Neuronal stem cell (in vitro differentiated cells): ENCODE data around the gene HS3ST1.
A peak's percentile ranks its signal among the peaks of the same experiment; 100 is the strongest.

ENCODE experiments used
- DNase-seq: peaks from one replicate; pipeline ENCODE4 v3.0.0-alpha.2; 2013; ENCODE audit warnings: low spot score
- H2AFZ ChIP-seq: one replicate; pipeline ENCODE4 v1.6.1; 2013; ENCODE audit warnings: mild to moderate bottlenecking, low read length, inconsistent platforms
- H2AK5ac ChIP-seq: 2 replicates; pipeline ENCODE4 v1.6.1; 2013; ENCODE audit warnings: low read depth, mild to moderate bottlenecking, inconsistent platforms, low read length, moderate library complexity, mixed read lengths
- H2BK120ac ChIP-seq: 2 replicates; pipeline ENCODE4 v1.6.1; 2013; ENCODE audit warnings: low read depth, mild to moderate bottlenecking, inconsistent platforms, low read length, moderate library complexity, mixed read lengths
- H2BK12ac ChIP-seq: one replicate; pipeline ENCODE4 v1.6.1; 2013; ENCODE audit warnings: low read length, inconsistent platforms
- H2BK15ac ChIP-seq: 2 replicates; pipeline ENCODE4 v1.6.1; 2013; ENCODE audit warnings: mild to moderate bottlenecking, low read length, inconsistent platforms, mixed read lengths
- H2BK5ac ChIP-seq: one replicate; pipeline ENCODE4 v1.6.1; 2013; ENCODE audit warnings: inconsistent platforms, mild to moderate bottlenecking, low read length, moderate library complexity
- H3K14ac ChIP-seq: one replicate; pipeline ENCODE4 v1.6.1; 2013; ENCODE audit warnings: low read length, inconsistent platforms
- H3K18ac ChIP-seq: 2 replicates; pipeline ENCODE4 v1.6.1; 2013; ENCODE audit warnings: low read length, inconsistent platforms
- H3K23ac ChIP-seq: 2 replicates; pipeline ENCODE4 v1.6.1; 2013; ENCODE audit warnings: low read depth, mild to moderate bottlenecking, mixed read lengths, low read length, inconsistent platforms; ENCODE audit not compliant: poor library complexity
- H3K27ac ChIP-seq: replicated peaks from 3 replicates; pipeline ENCODE4 v1.5.1; 2013; ENCODE audit warnings: low read length, inconsistent platforms
- H3K27me3 ChIP-seq, 3 experiments: 2 replicates each; pipeline ENCODE4 v1.6.1; 2013; ENCODE audit warnings: low read length in 3 of 3, mild to moderate bottlenecking in 2 of 3, inconsistent platforms in 1 of 3, low read depth in 1 of 3, mixed read lengths in 1 of 3, moderate library complexity in 1 of 3; ENCODE audit not compliant: control insufficient read depth in 3 of 3, insufficient read depth in 3 of 3
- H3K36me3 ChIP-seq, 2 donors: replicated peaks in 1 of 2; 2 replicates each; pipeline ENCODE4 v1.6.1; 2013; ENCODE audit warnings: low read length in 2 of 2; ENCODE audit not compliant: control insufficient read depth in 2 of 2, insufficient read depth in 2 of 2
- H3K4ac ChIP-seq: 2 replicates; pipeline ENCODE4 v1.6.1; 2013; ENCODE audit warnings: inconsistent platforms, mild to moderate bottlenecking, low read length, moderate library complexity
- H3K4me1 ChIP-seq, 2 donors: 1 replicate in 1 of 2; 2 replicates in 1 of 2; pipeline ENCODE4 v1.6.1; 2013; ENCODE audit warnings: low read length in 2 of 2, low read depth in 1 of 2; ENCODE audit not compliant: control insufficient read depth in 2 of 2, insufficient read depth in 1 of 2
- H3K4me2 ChIP-seq: one replicate; pipeline ENCODE4 v1.6.1; 2013; ENCODE audit warnings: mild to moderate bottlenecking, low read length, inconsistent platforms; ENCODE audit not compliant: insufficient read depth, poor library complexity, severe bottlenecking
- H3K4me3 ChIP-seq, 2 donors: 2 replicates each; pipeline ENCODE4 v1.5.1; 2013; ENCODE audit warnings: low read length in 2 of 2, mild to moderate bottlenecking in 2 of 2, inconsistent platforms in 1 of 2, moderate library complexity in 1 of 2
- H3K79me1 ChIP-seq: one replicate; pipeline ENCODE4 v1.6.1; 2013; ENCODE audit warnings: low read depth, mild to moderate bottlenecking, inconsistent platforms, low read length, moderate library complexity
- H3K9ac ChIP-seq: one replicate; pipeline ENCODE4 v1.6.1; 2013; ENCODE audit warnings: mild to moderate bottlenecking, low read depth, low read length, inconsistent platforms; ENCODE audit not compliant: poor library complexity
- H3K9me3 ChIP-seq, 2 donors: replicated peaks in 1 of 2; 2 replicates each; pipeline versions ENCODE3 to v1.6.1; 2013; ENCODE audit warnings: low read length in 2 of 2, mild to moderate bottlenecking in 2 of 2, inconsistent platforms in 1 of 2, low read depth in 1 of 2, mixed read lengths in 1 of 2, moderate library complexity in 1 of 2; ENCODE audit not compliant: control insufficient read depth in 2 of 2, insufficient read depth in 1 of 2
- H4K8ac ChIP-seq: one replicate; pipeline ENCODE4 v1.6.1; 2013; ENCODE audit warnings: low read depth, mild to moderate bottlenecking, inconsistent platforms, low read length, moderate library complexity
- H4K91ac ChIP-seq: one replicate; pipeline ENCODE4 v1.6.1; 2013; ENCODE audit warnings: low read length, low read depth, mild to moderate bottlenecking, inconsistent platforms; ENCODE audit not compliant: poor library complexity
- WGBS, 2 donors: extraction: QIAGEN DNeasy Blood & Tissue Kit; methylation state at CpG; one replicate each; pipeline ENCODE4 v1.1.7; 2013; ENCODE audit warnings: missing lambda C conversion rate in 2 of 2, mixed read lengths in 1 of 2; ENCODE audit not compliant: insufficient read length in 2 of 2, insufficient replicate concordance in 1 of 2; ENCODE audit errors: extremely low coverage in 2 of 2; 5-methylcytosine and 5-hydroxymethylcytosine counted together

Gene HS3ST1

DNA sequence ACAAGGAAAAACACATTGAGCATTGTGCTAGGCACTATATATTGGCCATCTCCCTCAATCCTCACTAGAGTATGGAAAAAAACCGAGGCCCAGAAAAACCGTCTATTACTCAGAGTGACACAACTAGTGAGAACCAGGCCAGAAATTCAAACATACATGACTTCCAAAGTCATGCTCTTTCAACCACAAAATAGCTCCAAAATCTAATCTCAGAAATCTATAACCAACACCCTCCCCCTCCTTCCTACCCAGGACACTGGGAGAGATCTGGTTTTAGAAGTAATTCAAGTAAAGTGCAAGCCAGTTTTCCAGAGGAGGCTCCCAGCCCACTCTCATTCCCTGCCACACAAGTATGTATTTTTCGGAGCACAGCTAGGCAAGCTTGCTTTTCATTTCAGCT, 7.6 kb downstream of the HS3ST1 start:
- no peak overlapping the region for H4K8ac ChIP-seq
- H3K23ac ChIP-seq, result no peak overlapping the region
- H3K27ac ChIP-seq, result no peak overlapping the region
- peaks cover 0 to 9% of the 10 kb centered on the region in 2 donors for H3K4me1 ChIP-seq
- no peaks in the 10 kb centered on the region for H3K9me3 ChIP-seq
- no peak overlapping the region for H2BK15ac ChIP-seq
- no peak for DNase-seq
- peaks cover 0 to 4% (median 0%) of the 10 kb centered on the region in 3 experiments for H3K27me3 ChIP-seq
- H3K79me1 ChIP-seq, result no peaks in the 10 kb centered on the region
- H2BK5ac ChIP-seq, result no peak overlapping the region
- H3K9ac ChIP-seq, result no peak overlapping the region
- no peak overlapping the region for H2BK12ac ChIP-seq
- H2AK5ac ChIP-seq, result no peak overlapping the region
- H3K4ac ChIP-seq, result no peak overlapping the region
- no peak overlapping the region for H2BK120ac ChIP-seq
- H4K91ac ChIP-seq, result no peak overlapping the region
- no peaks in the 10 kb centered on the region for H3K36me3 ChIP-seq
- H3K14ac ChIP-seq, result no peak overlapping the region
- H3K4me2 ChIP-seq, result no peak overlapping the region
- no peak overlapping the region for H3K18ac ChIP-seq
- H2AFZ ChIP-seq, result no peak overlapping the region
- H3K4me3 ChIP-seq, result no peak overlapping the region
- WGBS, 2 donors, result no CpG with 5 or more reads among the region's 3 CpGs

- no peak overlapping the region for H3K4me2 ChIP-seq
- no peak overlapping the region for H3K4me3 ChIP-seq
- no peak overlapping the region for H2AFZ ChIP-seq
- no peak overlapping the region for H2BK120ac ChIP-seq
- no peak overlapping the region for H2BK5ac ChIP-seq
- H2BK12ac ChIP-seq, result no peak overlapping the region
- DNase-seq, result no peak
- H3K27ac ChIP-seq, result no peak overlapping the region
- H3K79me1 ChIP-seq, result no peaks in the 10 kb centered on the region
- no peaks in the 10 kb centered on the region for H3K27me3 ChIP-seq
- H3K9me3 ChIP-seq, result no peaks in the 10 kb centered on the region
- no CpG with 5 or more reads among the region's 8 CpGs for WGBS, 2 donors
- H3K9ac ChIP-seq, result no peak overlapping the region
- no peak overlapping the region for H3K14ac ChIP-seq
- H3K23ac ChIP-seq, result no peak overlapping the region
- peaks cover 0 to 13% of the 10 kb centered on the region in 2 donors for H3K4me1 ChIP-seq
- no peak overlapping the region for H3K18ac ChIP-seq
- no peak overlapping the region for H4K91ac ChIP-seq
- no peak overlapping the region for H2AK5ac ChIP-seq
- no peaks in the 10 kb centered on the region for H3K36me3 ChIP-seq
- no peak overlapping the region for H3K4ac ChIP-seq
- H4K8ac ChIP-seq, result no peak overlapping the region
- H2BK15ac ChIP-seq, result no peak overlapping the region
Measured at GRCh38 chr4:11420327-11420726, 8.4 kb downstream of the HS3ST1 start.

GRCh38 chr4:11418610-11419009, 10.1 kb downstream of the HS3ST1 start:
- no peak for DNase-seq

DNA sequence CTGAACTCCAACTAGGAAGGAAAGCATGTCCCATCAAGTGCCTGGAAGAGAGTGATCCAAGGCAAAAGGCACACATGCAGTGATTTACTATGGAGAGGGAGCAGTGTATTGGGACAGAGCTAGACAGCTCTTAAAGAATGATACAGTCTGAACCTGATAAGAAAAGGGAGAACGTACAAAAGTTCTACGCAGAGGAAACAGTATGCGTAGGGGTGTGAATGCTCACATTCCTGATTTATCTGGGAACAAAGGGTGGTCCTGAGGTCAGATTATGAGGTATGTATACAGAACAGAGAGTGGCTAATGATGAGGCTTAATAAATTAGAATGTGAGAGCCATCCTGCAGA, 12.0 kb downstream of the HS3ST1 start:
- Histone ChIP-seq H3K23ac (no peak overlapping the region), H3K27me3 (no peaks in the 10 kb centered on the region), H3K4me3 (no peak overlapping the region), H2AK5ac (no peak overlapping the region), H4K91ac (no peak overlapping the region), H3K9me3 (no peaks in the 10 kb centered on the region), H3K9ac (no peak overlapping the region), H2BK12ac (no peak overlapping the region), H3K18ac (peak overlapping the region; percentile 65), H3K4me2 (no peak overlapping the region), H3K4me1 (peaks cover 0 to 11% of the 10 kb centered on the region in 2 donors), H2BK5ac (no peak overlapping the region), H3K14ac (no peak overlapping the region), H3K4ac (no peak overlapping the region), H2BK15ac (no peak overlapping the region), H2AFZ (no peak overlapping the region), H2BK120ac (no peak overlapping the region), H4K8ac (no peak overlapping the region), H3K79me1 (no peaks in the 10 kb centered on the region), H3K36me3 (no peaks in the 10 kb centered on the region), H3K27ac (no peak overlapping the region)
- no peak for DNase-seq
- WGBS, 2 donors, result no CpG with 5 or more reads among the region's 3 CpGs

More at GRCh38 chr4:11418610-11419009, 10.1 kb downstream of the HS3ST1 start:
- Histone ChIP-seq H3K14ac (no peak overlapping the region), H3K36me3 (no peaks in the 10 kb centered on the region), H2BK15ac (no peak overlapping the region), H3K9me3 (no peaks in the 10 kb centered on the region), H3K4me2 (no peak overlapping the region), H4K91ac (no peak overlapping the region), H2AK5ac (no peak overlapping the region), H4K8ac (no peak overlapping the region), H3K27me3 (no peaks in the 10 kb centered on the region), H3K79me1 (no peaks in the 10 kb centered on the region), H3K18ac (no peak overlapping the region), H3K4ac (no peak overlapping the region), H3K9ac (no peak overlapping the region), H2BK12ac (no peak overlapping the region), H3K23ac (no peak overlapping the region), H2BK5ac (no peak overlapping the region), H3K4me1 (peaks cover 0 to 13% of the 10 kb centered on the region in 2 donors), H2AFZ (no peak overlapping the region), H3K27ac (no peak overlapping the region), H3K4me3 (no peak overlapping the region), H2BK120ac (no peak overlapping the region)
